Measurements from ENCODE around the gene TSPAN13. TPM values are rescaled to one million over a fixed set of nuclear protein-coding genes. Genes with fewer than 3 reads are reported as not detected.

TSPAN13 gene
- total and polyA plus RNA-seq, 10 donors = 30.1 to 53.0 (median 46.9) TPM

GRCh38 chr7:16778476-16778875, 24.9 kb downstream of the TSPAN13 start:
- 89 to 97% (median 94%) methylated on average over 3 of the region's 3 CpGs for WGBS, 5 donors

GRCh38 chr7:16779051-16779450, 25.5 kb downstream of the TSPAN13 start:
- Histone ChIP-seq H3K36me3 (peaks cover 0 to 32% (median 0%) of the 10 kb centered on the region in 6 donors), H3K27me3 (replicated peaks in 1 of 7) (peaks cover 0 to 4% (median 0%) of the 10 kb centered on the region in 7 donors), H3K9me3 (no peaks in the 10 kb centered on the region), H3K27ac (no peak overlapping the region), H3K4me3 (no peak overlapping the region), H3K4me1 (peaks cover 0 to 17% (median 2%) of the 10 kb centered on the region in 6 donors)
- 19 to 43% (median 24%) methylated on average over 1 of the region's 1 CpG for WGBS, 5 donors
- intact Hi-C loops (cut with DNase I; ENCODE audit: low total_unique reads) = no loop called here
- no peak for DNase-seq
- TF ChIP-seq POLR2A (IDR thresholded peaks at IDR 0.05) (no peak), POLR2AphosphoS5 (IDR thresholded peaks at IDR 0.05) (no peak), CTCF (IDR thresholded peaks at IDR 0.05 in 8 of 11, conservative IDR thresholded peaks at IDR 0.05 in 3 of 11) (no peak)

More at GRCh38 chr7:16778476-16778875, 24.9 kb downstream of the TSPAN13 start:
- Histone ChIP-seq H3K4me1 (peaks cover 0 to 17% (median 2%) of the 10 kb centered on the region in 6 donors), H3K9me3 (no peaks in the 10 kb centered on the region), H3K4me3 (no peak overlapping the region), H3K27me3 (replicated peaks in 1 of 7) (peaks cover 0 to 7% (median 0%) of the 10 kb centered on the region in 7 donors), H3K27ac (no peak overlapping the region), H3K36me3 (peaks cover 0 to 26% (median 0%) of the 10 kb centered on the region in 6 donors)
- no peak for TF ChIP-seq CTCF (IDR thresholded peaks at IDR 0.05 in 8 of 11, conservative IDR thresholded peaks at IDR 0.05 in 3 of 11)
- no peak for TF ChIP-seq POLR2A (IDR thresholded peaks at IDR 0.05)
- no peak for TF ChIP-seq POLR2AphosphoS5 (IDR thresholded peaks at IDR 0.05)
- DNase-seq = no peak
- intact Hi-C loops (cut with DNase I; ENCODE audit: low total_unique reads) = no loop called here

DNA sequence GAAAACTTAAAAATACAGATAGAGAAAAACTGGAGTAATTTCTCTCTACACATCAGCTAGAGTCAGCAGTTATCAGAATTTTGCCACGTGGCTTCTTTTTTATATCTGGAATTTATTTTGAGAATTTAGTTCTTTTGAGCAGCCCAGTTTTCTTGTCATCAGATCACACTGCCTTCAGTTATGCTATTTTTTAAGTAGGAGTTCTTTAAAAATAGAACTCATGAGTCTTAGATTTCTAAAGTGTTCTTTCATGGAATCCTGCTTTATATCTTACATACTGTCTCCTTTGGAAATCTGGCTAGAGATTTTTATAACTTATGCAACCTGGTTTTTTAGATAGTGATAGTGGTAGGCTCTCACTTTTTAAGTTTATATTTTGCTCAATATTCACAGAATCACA, 27.0 kb downstream of the TSPAN13 start:
- TF ChIP-seq POLR2A (IDR thresholded peaks at IDR 0.05) (no peak), POLR2AphosphoS5 (IDR thresholded peaks at IDR 0.05) (no peak), CTCF (IDR thresholded peaks at IDR 0.05 in 8 of 11, conservative IDR thresholded peaks at IDR 0.05 in 3 of 11) (no peak)
- intact Hi-C loops (cut with DNase I; ENCODE audit: low total_unique reads) = no loop called here

GRCh38 chr7:16785321-16785720, 31.8 kb downstream of the TSPAN13 start:
- 84 to 92% (median 88%) methylated on average over 1 of the region's 1 CpG for whole genome bisulfite sequencing, 5 donors
- Histone ChIP-seq H3K4me3 (no peak overlapping the region), H3K4me1 (no peaks in the 10 kb centered on the region), H3K36me3 (peaks cover 0 to 47% (median 0%) of the 10 kb centered on the region in 6 donors), H3K27me3 (replicated peaks in 1 of 7) (no peaks in the 10 kb centered on the region), H3K27ac (no peak overlapping the region), H3K9me3 (no peaks in the 10 kb centered on the region)
- no peak for DNase-seq
- no peak for TF ChIP-seq POLR2AphosphoS5 (IDR thresholded peaks at IDR 0.05)
- no peak for TF ChIP-seq CTCF (IDR thresholded peaks at IDR 0.05 in 8 of 11, conservative IDR thresholded peaks at IDR 0.05 in 3 of 11)
- TF ChIP-seq POLR2A (IDR thresholded peaks at IDR 0.05) = no peak
- intact Hi-C loops (cut with DNase I; ENCODE audit: low total_unique reads) = no loop called here

More for the DNA sequence above, 27.0 kb downstream of the TSPAN13 start:
- no peaks in the 10 kb centered on the region for H3K27me3 ChIP-seq (replicated peaks in 1 of 7)
- no peak for DNase-seq
- no peak overlapping the region for H3K4me3 ChIP-seq
- H3K27ac ChIP-seq = no peak overlapping the region
- WGBS, 5 donors = 73 to 95% (median 81%) methylated on average over 1 of the region's 1 CpG
- peaks cover 0 to 17% (median 2%) of the 10 kb centered on the region in 6 donors for H3K4me1 ChIP-seq
- H3K9me3 ChIP-seq = no peaks in the 10 kb centered on the region
- H3K36me3 ChIP-seq = peaks cover 0 to 41% (median 0%) of the 10 kb centered on the region in 6 donors
